GM18505 (cell line): Measurements from ENCODE around the gene RUFY3.
"Not testable (repeated sequence)": the region's sequence is repeated elsewhere in the genome, so short reads cannot be mapped to it uniquely, and the experiment has no call there.

Source experiments
- ATAC-seq: cut with Tn5 transposase; IDR thresholded peaks from one replicate; pipeline ENCODE4 v1.9.1; 2021; ENCODE audit not compliant: unreplicated experiment
- POLR2A ChIP-seq: IDR thresholded peaks from 4 replicates; pipeline ENCODE4 v1.6.1; 2011; ENCODE audit warnings: borderline replicate concordance; ENCODE audit not compliant: insufficient read depth, insufficient read length; ENCODE audit errors: extremely low read depth

The RUFY3 gene

DNA sequence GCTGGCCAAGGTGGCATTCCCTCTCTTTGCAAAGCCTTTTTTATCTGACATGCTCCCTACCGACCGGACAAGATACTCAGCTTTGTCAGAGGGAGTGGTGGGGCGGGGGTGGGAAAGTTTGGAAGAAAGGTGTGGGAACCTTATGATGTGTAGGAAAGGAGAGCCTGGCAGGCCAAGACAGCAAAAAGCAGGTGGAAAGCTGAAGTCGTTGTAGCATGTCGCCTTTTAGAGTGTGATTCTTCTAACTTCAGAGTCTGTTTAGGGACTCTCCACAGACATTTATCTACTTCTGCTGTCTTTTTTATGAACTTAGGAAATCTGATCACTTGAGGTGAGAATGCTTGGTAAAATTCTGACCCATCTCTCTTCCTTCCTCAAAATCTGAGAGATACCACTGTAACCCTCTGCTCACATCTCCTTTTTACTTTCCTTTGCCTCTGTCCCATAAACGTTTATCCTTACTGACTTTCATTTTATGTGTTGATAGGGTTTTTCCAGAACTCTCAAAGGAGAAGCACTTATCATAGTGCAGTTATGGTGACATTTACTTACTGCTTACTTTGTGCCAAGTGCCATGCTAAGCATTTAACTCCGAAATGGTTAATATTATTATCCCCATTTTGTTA, 8.2 kb upstream of the RUFY3 start:
- TF ChIP-seq POLR2A: no peak
- ATAC-seq: peak; percentile 34

DNA sequence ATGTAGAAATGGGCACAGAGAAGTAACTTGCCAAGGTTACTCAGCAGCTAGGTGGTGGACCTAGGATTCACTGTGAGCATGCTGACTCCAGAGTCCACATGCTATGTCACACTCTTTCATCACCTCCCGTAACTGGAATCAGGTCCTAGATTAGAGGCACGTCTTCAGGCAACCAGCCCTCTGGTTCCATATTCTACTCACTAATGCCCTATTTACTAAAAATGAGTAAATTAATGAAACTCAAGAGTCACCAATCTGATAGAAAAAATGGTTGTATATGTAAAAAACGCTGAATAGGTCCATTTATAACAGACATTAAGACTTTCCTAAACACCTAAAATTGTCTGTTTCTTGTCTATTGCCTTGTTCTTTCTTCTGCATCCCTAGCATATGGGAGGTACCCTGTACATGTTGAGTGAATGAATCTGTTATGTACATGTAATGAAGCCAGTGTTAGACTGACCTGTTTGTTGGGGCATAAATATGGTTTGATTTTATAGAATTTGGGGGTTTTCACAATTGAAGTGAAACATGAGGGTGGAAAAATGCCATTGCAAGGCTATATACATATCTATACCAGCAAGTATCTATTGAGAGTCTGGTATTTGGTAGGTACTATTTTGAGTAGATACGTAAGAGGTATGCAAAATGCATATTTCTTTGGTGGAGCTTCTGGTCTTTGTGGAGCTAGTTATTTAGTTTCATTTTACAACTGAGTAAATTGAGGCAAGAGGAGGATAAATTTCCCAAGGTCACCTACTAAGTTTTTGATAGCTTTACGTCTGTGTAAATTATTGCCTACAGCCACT, 7.5 kb upstream of the RUFY3 start:
- peak; percentile 54 for ATAC-seq
- no peak for TF ChIP-seq POLR2A

DNA sequence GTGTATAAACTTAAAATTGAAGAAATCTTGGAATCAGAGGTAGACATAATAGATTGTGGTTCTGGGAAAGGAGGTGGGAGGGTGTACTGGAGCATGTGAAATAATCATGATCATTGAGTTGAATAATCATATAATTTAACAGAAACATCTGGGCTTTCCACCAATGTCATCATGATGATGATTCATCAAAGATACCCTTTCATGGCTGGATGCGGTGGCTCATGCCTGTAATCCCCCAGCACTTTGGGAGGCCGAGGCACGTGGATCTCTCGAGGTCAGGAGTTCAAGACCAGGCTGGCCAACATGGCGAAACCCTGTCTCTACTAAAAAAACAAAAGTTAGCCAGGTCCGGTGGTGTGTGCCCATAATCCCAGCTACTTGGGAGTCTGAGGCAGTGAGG, 6.7 kb upstream of the RUFY3 start:
- ATAC-seq: peak; percentile 9
- no peak for TF ChIP-seq POLR2A

DNA sequence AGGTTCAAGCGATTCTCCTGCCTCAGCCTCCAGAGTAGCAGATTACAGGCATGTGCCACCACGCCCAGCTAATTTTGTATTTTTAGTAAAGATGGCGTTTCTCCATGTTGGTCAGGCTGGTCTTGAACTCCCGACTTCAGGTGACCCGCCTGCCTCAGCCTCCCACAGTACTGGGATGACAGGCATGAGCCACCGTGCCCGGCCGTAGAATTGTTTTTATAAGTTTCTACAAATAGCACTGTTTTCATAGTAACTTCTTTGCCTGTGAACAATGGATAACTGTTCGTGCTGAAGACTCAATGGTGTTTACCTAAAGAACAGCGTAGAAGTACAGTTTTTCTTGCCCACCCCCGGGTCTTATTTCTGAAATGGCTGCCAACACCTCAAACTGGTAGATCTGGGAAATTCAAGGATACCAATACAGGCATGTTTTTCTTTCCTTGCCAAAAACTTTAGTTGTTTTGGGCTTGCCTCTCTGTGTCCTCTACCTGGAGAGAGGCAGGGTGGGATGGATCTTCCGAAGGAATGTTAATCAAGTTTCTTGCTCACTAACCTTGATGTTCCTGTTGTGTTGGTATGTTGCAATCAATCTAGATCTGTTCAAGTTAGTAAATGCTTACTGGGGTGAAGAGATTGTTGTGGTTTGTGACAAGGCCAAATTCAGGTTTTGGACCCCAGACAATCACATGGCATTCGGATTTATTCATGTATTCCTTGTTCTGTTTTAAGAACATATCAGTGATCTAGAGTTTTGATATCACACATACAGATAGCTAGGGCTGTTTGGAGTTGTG, 2.8 kb upstream of the RUFY3 start:
- no peak for ATAC-seq

DNA sequence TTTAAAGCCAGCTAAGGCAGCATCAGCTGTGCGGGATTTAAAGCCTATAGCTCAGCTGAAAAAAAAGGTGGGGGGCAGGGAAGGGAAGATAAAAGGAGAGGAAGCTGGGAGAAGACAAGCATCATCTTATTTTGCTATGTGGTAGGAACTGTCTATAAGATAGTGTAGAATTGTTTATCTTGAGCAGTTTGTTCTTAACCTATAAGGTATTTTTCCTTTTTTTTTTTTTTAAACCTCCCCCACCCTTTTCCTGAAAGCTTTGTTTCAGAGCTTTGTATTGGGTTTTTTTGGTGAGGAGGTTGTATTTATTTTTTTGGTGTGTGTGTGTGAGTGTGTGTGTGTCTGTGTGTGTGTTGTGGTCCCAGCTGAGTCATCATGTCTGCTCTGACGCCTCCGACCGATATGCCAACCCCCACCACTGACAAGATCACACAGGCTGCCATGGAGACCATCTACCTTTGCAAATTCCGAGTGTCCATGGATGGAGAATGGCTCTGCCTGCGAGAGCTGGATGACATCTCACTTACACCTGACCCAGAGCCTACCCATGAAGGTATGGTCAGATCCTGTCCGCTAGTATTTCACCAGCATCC, 531 bp downstream of the RUFY3 start:
- ATAC-seq: no peak
- no peak for TF ChIP-seq POLR2A

More for the DNA sequence above, 2.8 kb upstream of the RUFY3 start:
- no peak for TF ChIP-seq POLR2A

DNA sequence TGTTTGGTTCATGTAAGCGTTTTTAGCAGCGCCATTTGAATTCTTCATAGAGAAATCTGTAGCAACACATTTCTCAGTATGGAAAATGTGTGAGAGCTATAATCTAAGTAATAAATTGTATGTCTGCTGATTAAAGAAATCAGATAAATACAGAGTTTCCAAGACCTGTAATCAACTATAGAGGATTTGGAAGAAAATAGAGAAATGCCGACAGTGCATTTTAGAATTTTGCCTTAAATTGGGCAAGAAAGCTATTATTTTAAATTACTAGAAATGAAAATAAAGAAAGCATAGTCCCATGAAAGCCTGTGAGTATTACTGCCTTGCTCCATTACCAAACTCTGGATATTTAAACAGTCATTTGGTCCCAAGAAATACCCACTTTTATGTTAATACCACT, 2.7 kb downstream of the RUFY3 start:
- TF ChIP-seq POLR2A: no peak
- ATAC-seq: no peak

DNA sequence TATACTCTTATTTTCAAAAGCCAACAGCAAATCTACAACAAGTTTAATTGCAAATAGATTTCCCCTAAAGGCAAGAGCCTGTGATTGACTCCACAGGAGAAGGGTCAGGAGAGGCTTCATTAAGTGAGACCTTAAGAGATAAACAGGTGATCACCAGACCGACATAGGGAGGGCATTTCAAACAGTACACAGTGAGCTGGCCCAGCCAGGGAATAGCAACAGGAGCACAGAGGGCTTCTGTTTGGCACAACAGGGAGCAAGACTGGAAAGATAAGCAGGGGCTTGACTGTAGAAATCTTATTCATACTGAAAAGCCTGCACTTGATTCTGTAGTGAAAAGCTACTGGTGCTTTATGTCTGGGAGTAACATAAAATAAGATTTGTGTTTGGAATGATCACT, 3.9 kb downstream of the RUFY3 start:
- TF ChIP-seq POLR2A: no peak
- ATAC-seq: no peak

DNA sequence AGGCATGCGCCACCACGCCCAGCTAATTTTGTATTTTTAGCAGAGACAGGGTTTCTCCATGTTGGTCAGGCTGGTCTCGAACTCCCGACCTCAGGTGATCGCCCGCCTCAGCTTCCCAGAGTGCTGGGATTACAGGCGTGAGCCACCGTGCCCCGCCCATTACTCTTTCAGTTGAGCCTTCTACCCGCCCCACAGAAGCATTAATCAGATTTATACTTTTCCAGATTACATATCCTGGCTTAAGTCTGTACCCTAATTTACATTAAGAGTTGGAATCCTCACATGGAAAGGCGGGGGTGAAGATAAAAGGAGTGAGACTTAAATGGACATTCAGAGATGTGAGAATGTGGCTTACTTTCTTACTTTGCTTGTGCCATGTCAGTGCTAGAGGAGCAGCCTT, 4.8 kb downstream of the RUFY3 start:
- ATAC-seq: not testable (repeated sequence)

DNA sequence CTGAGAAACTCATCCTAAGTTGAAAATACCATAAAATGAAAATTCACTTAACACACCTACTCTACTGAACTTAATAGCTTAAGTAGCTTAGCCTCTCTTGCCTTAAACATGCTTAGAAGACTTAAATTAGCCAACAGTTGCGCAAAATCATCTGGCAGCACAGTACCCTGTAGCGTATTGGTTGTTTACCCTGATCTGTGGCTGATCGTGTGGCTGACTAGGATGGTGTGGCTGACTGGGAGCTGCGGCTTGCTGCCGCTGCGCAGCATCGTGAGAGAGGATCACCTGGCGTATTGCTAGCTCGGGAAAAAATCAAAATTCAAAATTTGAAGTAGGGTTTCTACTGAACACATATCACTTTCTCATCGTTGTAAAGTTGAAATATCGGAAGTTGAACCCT, 6.3 kb downstream of the RUFY3 start:
- no peak for ATAC-seq

DNA sequence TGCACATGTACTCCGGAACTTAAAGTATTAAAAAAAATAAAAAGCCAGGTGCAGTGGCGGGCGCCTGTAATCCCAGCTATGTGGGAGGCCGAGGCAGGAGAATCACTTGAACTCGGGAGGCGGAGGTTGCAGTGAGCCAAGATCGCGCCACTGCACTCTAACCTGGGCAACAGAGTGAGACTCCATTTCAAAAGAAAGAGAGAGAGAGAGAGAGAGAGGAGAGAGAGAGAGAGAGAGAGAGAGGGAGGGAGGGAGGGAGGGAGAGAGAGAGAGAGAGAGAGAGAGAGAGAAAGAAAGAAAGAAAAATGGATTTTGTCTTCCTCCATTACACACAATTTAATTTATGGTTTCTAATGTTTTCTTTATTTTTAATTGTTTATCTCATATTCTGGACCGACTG, 11.1 kb downstream of the RUFY3 start:
- ATAC-seq: not testable (repeated sequence)

More for the DNA sequence above, 6.3 kb downstream of the RUFY3 start:
- TF ChIP-seq POLR2A: no peak

DNA sequence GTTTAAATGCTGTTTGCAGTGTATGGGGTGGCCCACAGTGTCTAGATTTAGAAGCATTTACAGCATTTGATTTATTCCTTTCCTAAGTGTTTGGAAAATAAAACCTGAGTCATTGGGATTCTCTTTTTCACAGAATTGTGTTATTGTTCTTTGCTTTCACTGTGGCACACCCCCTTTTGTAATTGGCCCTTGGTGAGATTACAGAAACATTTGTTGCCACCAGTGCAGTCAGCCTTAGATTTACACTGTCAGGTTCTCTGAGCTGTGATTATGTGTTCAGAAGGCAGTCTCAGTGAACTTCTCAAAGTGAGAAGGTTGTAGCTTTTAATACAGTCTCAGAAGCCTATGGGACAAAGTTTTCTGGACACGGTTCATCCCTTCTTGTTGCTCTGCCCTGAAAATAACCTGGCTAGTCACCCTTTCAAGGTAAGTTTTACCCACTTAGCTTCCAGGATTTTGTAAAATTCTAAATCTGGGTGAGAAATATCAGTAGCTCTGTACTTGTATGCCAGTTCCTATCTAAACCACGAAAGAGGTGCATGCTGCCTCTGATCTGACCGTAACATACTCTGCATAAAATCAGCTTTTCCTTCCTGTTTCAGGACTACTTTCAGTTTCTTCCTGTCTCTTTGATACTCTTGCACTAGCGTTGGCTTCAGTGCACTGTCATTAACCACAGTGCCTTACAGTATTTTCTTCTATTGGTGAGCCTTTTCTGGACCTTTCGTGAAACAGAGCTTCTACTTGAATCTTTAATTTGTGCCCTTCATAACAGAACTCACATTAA, 12.6 kb downstream of the RUFY3 start:
- TF ChIP-seq POLR2A: no peak
- peak; percentile 91 for ATAC-seq

DNA sequence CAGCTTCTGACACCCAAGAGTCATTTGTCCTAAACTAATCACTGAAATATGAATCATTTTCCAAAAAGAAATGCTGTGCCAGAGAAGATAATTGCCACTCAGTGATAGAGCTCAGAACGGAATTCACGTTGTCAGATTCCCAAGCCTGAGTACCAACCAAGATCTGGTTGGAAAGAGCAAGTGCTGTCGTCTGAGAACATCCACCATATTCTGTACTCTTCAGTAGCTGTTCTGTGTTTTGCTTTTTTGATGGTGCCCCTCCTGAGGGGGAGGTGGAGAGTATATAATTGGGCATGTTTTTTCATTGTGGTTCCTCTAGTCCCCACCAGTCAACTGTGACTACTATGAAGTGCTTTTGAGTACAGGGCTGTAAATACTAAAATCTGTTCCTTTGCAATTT, 13.2 kb downstream of the RUFY3 start:
- ATAC-seq: peak; percentile 10
- TF ChIP-seq POLR2A: no peak

DNA sequence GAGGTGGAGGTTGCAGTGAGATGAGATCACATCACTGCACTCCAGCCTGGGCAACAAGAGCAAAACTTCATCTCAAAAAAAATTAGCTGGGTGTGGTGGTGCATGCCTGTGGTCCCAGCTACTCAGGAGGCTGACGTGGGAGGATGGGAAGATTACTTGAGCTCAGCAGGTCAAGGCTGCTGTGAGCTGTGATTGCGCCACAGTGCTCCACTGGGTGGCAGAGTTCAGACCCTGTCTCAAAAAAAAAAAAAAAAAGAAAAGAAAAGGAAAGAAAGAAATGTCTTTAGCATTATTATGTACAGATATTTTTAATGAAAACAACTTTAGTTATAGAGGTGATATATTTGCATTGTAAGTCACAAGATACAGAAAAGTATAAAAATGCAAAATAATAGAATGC, 14.2 kb downstream of the RUFY3 start:
- not testable (repeated sequence) for ATAC-seq

DNA sequence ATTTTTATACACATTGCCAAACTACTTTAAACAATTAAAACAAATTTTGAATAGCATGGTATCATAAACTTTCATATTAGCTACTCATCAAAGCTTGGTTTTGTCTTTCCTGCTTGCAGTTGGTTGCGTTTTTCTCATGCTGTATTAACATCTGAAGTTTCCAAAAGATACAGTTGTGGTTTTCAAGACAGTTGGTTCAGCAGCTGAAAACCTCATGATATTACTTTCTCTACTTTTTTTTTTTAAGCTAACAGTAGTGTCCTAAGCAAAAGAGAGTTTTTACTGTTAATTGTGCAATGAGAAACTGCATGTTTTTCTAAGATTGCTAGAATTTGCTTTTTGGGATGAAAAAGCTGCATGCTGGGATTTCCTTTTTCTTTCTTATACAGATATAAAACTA, 15.2 kb downstream of the RUFY3 start:
- ATAC-seq: no peak
- no peak for TF ChIP-seq POLR2A
